ENCODE results near the gene ZNF491. TPM values are rescaled to one million over a fixed set of nuclear protein-coding genes. Genes with fewer than 3 reads are reported as not detected.

Gene ZNF491
- total and polyA plus RNA-seq, 2 of the 8 experiments (the other 6 are each of a cell fraction or from before 2014, with no cell fraction given) = 0.18 to 0.78 TPM

GRCh38 chr19:11787536-11787935, 10.8 kb upstream of the ZNF491 start:
- no peak for TF ChIP-seq RBBP5 (IDR thresholded peaks at IDR 0.05; ENCODE audit: borderline replicate concordance, low read depth, low read length)
- Histone ChIP-seq H2BK5ac (ENCODE audit: low read depth, low read length) (no peak overlapping the region), H3K4ac (replicated peaks; ENCODE audit: insufficient read length, low read depth, low read length) (no peak overlapping the region), H3K9me3 (ENCODE audit: insufficient read depth in 2 of 2, low read depth in 1 of 2, low read length in 1 of 2) (peaks cover 6 to 27% of the 10 kb centered on the region in 2 experiments; a peak in 3 of 4 replicates), H3K14ac (ENCODE audit: insufficient read length) (no peak overlapping the region), H2BK120ac (replicated peaks; ENCODE audit: low read depth, low read length) (no peak overlapping the region), H2BK12ac (ENCODE audit: low read depth, low read length) (no peak overlapping the region), H4K91ac (replicated peaks; ENCODE audit: insufficient read length, low read length) (no peak overlapping the region), H3K56ac (replicated peaks; ENCODE audit: insufficient read length, low read depth, low read length) (no peak overlapping the region), H4K5ac (ENCODE audit: insufficient read length, low read depth, low read length) (no peak overlapping the region), H4K8ac (ENCODE audit: extremely low read depth, insufficient read depth, low read length) (no peak overlapping the region), H3K4me2 (ENCODE audit: insufficient read depth in 1 of 2, low read depth in 2 of 2, low read length in 2 of 2) (no peak overlapping the region), H3K18ac (ENCODE audit: extremely low read depth, low read length) (no peak overlapping the region), H3K4me3 (ENCODE audit: extremely low read depth in 1 of 4, insufficient read depth in 2 of 4, low read depth in 3 of 4, low read length in 4 of 4) (no peak overlapping the region), H4K20me1 (replicated peaks in 1 of 2; ENCODE audit: control insufficient read depth in 1 of 2, insufficient read depth in 2 of 2, low read length in 2 of 2) (no peaks in the 10 kb centered on the region), H2AFZ (ENCODE audit: low read length) (no peak overlapping the region), H3K79me1 (ENCODE audit: low read depth, low read length) (no peaks in the 10 kb centered on the region), H2BK15ac (ENCODE audit: low read length) (no peak overlapping the region), H3K23ac (ENCODE audit: insufficient read length) (no peak overlapping the region), H3K79me2 (ENCODE audit: control insufficient read depth in 1 of 2, insufficient read depth in 2 of 2, low read length in 2 of 2) (no peaks in the 10 kb centered on the region), H3K27ac (ENCODE audit: low read depth, low read length) (no peak overlapping the region), H3K4me1 (replicated peaks in 1 of 4; ENCODE audit: control insufficient read depth in 3 of 4, insufficient read depth in 4 of 4, low read length in 3 of 4) (no peaks in the 10 kb centered on the region), H3K9ac (replicated peaks in 1 of 4; ENCODE audit: extremely low read depth in 1 of 4, low read depth in 3 of 4, low read length in 3 of 4) (no peak overlapping the region), H3K23me2 (ENCODE audit: low read depth, low read length) (no peaks in the 10 kb centered on the region), H3K36me3 (ENCODE audit: control insufficient read depth in 2 of 4, insufficient read depth in 4 of 4, low read length in 3 of 4) (no peaks in the 10 kb centered on the region), H2BK20ac (ENCODE audit: low read length) (no peak overlapping the region), H2AK5ac (ENCODE audit: low read depth, low read length) (no peak overlapping the region), H3K27me3 (replicated peaks in 1 of 4; ENCODE audit: control insufficient read depth in 3 of 4, extremely low read depth in 1 of 4, insufficient read depth in 3 of 4, low read length in 3 of 4) (no peaks in the 10 kb centered on the region)
- CTCF ChIA-PET (ENCODE audit: partially characterized antibody) = interaction anchor here (1.0 to 2.3 kb wide), 4 partner anchors 15 to 129 kb away, joined by 3 to 6 read pairs (median 4); no protein-coding TSS in a partner anchor
- no peak for FAIRE-seq
- POLR2A ChIA-PET (ENCODE audit: partially characterized antibody) = no interaction called here
- no peak for DNase-seq (ENCODE audit: low read depth in 1 of 2, low spot score in 2 of 2)
- 69% methylated on average over 3 of the region's 3 CpGs; no CpG with 5 or more reads in 1 of the 2 experiments for WGBS, 2 experiments (ENCODE audit: extremely low coverage in 1 of 2, insufficient coverage in 1 of 2, insufficient read length in 1 of 2, insufficient replicate concordance in 2 of 2, low coverage in 1 of 2, low lambda C conversion rate in 2 of 2, missing lambda C conversion rate in 1 of 2)

All from H1 (cell line).